ENCODE results near the gene TCF19. TPM values are rescaled to one million over a fixed set of nuclear protein-coding genes. Genes with fewer than 3 reads are reported as not detected.
"Not testable (repeated sequence)": the region's sequence is repeated elsewhere in the genome, so short reads cannot be mapped to it uniquely, and the experiment has no call there.

Gene TCF19
- total RNA-seq, 6 experiments from 2014 or later: 0.42 to 4.4 (median 1.3) TPM

GRCh38 chr6:31180500-31180899, 22.1 kb downstream of the TCF19 start:
- no peaks in the 10 kb centered on the region for H3K9me3 ChIP-seq
- H3K4me1 ChIP-seq: peaks cover 0 to 5% (median 2%) of the 10 kb centered on the region in 4 donors
- DNase-seq: peak; percentile 44 to 72 (median 67)
- no CpG with 5 or more reads among the region's 26 CpGs for WGBS (ENCODE audit: insufficient coverage, low coverage, low lambda C conversion rate, missing lambda C conversion rate)
- no peaks in the 10 kb centered on the region for H3K36me3 ChIP-seq
- intact Hi-C loops (cut with DNase I): no loop called here
- peak overlapping the region in 2 of 3 donors; percentile 18 to 26 for H3K4me3 ChIP-seq
- peak; percentile 70 to 90 (median 87) for ATAC-seq
- no peaks in the 10 kb centered on the region for H3K27me3 ChIP-seq
- TF ChIP-seq CTCF (IDR thresholded peaks at IDR 0.05) (no peak), POLR2A (IDR thresholded peaks at IDR 0.05) (no peak)
- no peak overlapping the region for H3K27ac ChIP-seq

GRCh38 chr6:31183287-31183686, 24.9 kb downstream of the TCF19 start:
- H3K4me1 ChIP-seq: peaks cover 0 to 14% (median 3%) of the 10 kb centered on the region in 4 donors
- intact Hi-C loops (cut with DNase I); H3K4me3 ChIP-seq; H3K27me3 ChIP-seq; H3K36me3 ChIP-seq; H3K9me3 ChIP-seq; H3K27ac ChIP-seq; ATAC-seq; DNase-seq: not testable (repeated sequence)
- WGBS (ENCODE audit: insufficient coverage, low coverage, low lambda C conversion rate, missing lambda C conversion rate): 58% methylated on average over 2 of the region's 2 CpGs

GRCh38 chr6:31183859-31184258, 25.5 kb downstream of the TCF19 start:
- H3K36me3 ChIP-seq; DNase-seq; H3K4me3 ChIP-seq; H3K9me3 ChIP-seq; intact Hi-C loops (cut with DNase I); H3K27ac ChIP-seq; ATAC-seq; H3K27me3 ChIP-seq: not testable (repeated sequence)
- 33% methylated on average over 1 of the region's 6 CpGs for WGBS (ENCODE audit: insufficient coverage, low coverage, low lambda C conversion rate, missing lambda C conversion rate)
- peaks cover 0 to 14% (median 3%) of the 10 kb centered on the region in 4 donors for H3K4me1 ChIP-seq

- Histone ChIP-seq H3K27ac (peak overlapping the region; percentile 87 to 96 (median 91)), H3K4me1 (peaks cover 0 to 14% (median 3%) of the 10 kb centered on the region in 4 donors), H3K4me3 (peak overlapping the region; percentile 25 to 52 (median 50))
- H3K36me3 ChIP-seq; H3K9me3 ChIP-seq; intact Hi-C loops (cut with DNase I); DNase-seq; H3K27me3 ChIP-seq: not testable (repeated sequence)
- 23% methylated on average over 4 of the region's 4 CpGs for WGBS (ENCODE audit: insufficient coverage, low coverage, low lambda C conversion rate, missing lambda C conversion rate)
- peak; percentile 56 to 60 (median 60) for ATAC-seq
Observed at GRCh38 chr6:31185695-31186051, 27.3 kb downstream of the TCF19 start.

- Histone ChIP-seq H3K9me3 (no peaks in the 10 kb centered on the region), H3K27me3 (no peaks in the 10 kb centered on the region), H3K4me1 (peaks cover 0 to 14% (median 3%) of the 10 kb centered on the region in 4 donors), H3K4me3 (peak overlapping the region; percentile 25 to 52 (median 50)), H3K36me3 (no peaks in the 10 kb centered on the region), H3K27ac (peak overlapping the region; percentile 87 to 96 (median 91))
- TF ChIP-seq POLR2A (IDR thresholded peaks at IDR 0.05) (peak; percentile 55), CTCF (IDR thresholded peaks at IDR 0.05) (no peak)
- WGBS (ENCODE audit: insufficient coverage, low coverage, low lambda C conversion rate, missing lambda C conversion rate): 30% methylated on average over 17 of the region's 24 CpGs
- ATAC-seq: peak; percentile 84 to 89 (median 86)
- intact Hi-C loops (cut with DNase I): no loop called here
- DNase-seq: peak; percentile 86 to 90 (median 88)
Observed at GRCh38 chr6:31186052-31186734, 27.8 kb downstream of the TCF19 start.

- Histone ChIP-seq H3K36me3 (no peaks in the 10 kb centered on the region), H3K9me3 (no peaks in the 10 kb centered on the region), H3K4me1 (peaks cover 0 to 14% (median 3%) of the 10 kb centered on the region in 4 donors), H3K27me3 (no peaks in the 10 kb centered on the region), H3K4me3 (no peak overlapping the region), H3K27ac (no peak overlapping the region)
- ATAC-seq (peak in 1 of 4 donors; percentile 11), DNase-seq (no peak)
- 87% methylated on average over 5 of the region's 5 CpGs for WGBS (ENCODE audit: insufficient coverage, low coverage, low lambda C conversion rate, missing lambda C conversion rate)
- intact Hi-C loops (cut with DNase I): no loop called here
- TF ChIP-seq CTCF (IDR thresholded peaks at IDR 0.05) (no peak), POLR2A (IDR thresholded peaks at IDR 0.05) (no peak)
Observed at GRCh38 chr6:31187780-31188194, 29.4 kb downstream of the TCF19 start.

- H3K9me3 ChIP-seq; ATAC-seq; H3K27me3 ChIP-seq; intact Hi-C loops (cut with DNase I); H3K4me3 ChIP-seq; DNase-seq; H3K36me3 ChIP-seq; H3K27ac ChIP-seq: not testable (repeated sequence)
- 88% methylated on average over 3 of the region's 3 CpGs for WGBS (ENCODE audit: insufficient coverage, low coverage, low lambda C conversion rate, missing lambda C conversion rate)
- H3K4me1 ChIP-seq: peaks cover 0 to 10% (median 3%) of the 10 kb centered on the region in 4 donors
Observed at GRCh38 chr6:31189223-31189622, 30.8 kb downstream of the TCF19 start.

All from right lobe of liver (tissue), 6 donors.